Measurements from ENCODE around the gene ALPK3.

The ALPK3 gene

GRCh38 chr15:84831028-84831427 is 13.9 kb downstream of the ALPK3 start:
- H3K9ac ChIP-seq (ENCODE audit: low read depth in 1 of 2, low read length in 2 of 2) = no peak overlapping the region
- peaks cover 0 to 3% of the 10 kb centered on the region in 2 donors for H3K4me1 ChIP-seq (ENCODE audit: control insufficient read depth in 1 of 2, insufficient read depth in 2 of 2, low read length in 2 of 2)
- H3K27me3 ChIP-seq (ENCODE audit: control insufficient read depth in 1 of 2, insufficient read depth in 2 of 2, low read length in 2 of 2) = no peaks in the 10 kb centered on the region
- H3K27ac ChIP-seq (ENCODE audit: low read depth, low read length) = no peak overlapping the region
- no peaks in the 10 kb centered on the region for H3K36me3 ChIP-seq (ENCODE audit: control insufficient read depth in 1 of 2, insufficient read depth in 2 of 2, low read length in 2 of 2)
- H3K9me3 ChIP-seq (ENCODE audit: control insufficient read depth in 1 of 2, low read length in 2 of 2) = no peaks in the 10 kb centered on the region
- H3K4me3 ChIP-seq (ENCODE audit: low read depth in 1 of 2, low read length in 2 of 2) = no peak overlapping the region

GRCh38 chr15:84831613-84832012 is 14.5 kb downstream of the ALPK3 start:
- peaks cover 0 to 3% of the 10 kb centered on the region in 2 donors for H3K4me1 ChIP-seq (ENCODE audit: control insufficient read depth in 1 of 2, insufficient read depth in 2 of 2, low read length in 2 of 2)
- no peaks in the 10 kb centered on the region for H3K36me3 ChIP-seq (ENCODE audit: control insufficient read depth in 1 of 2, insufficient read depth in 2 of 2, low read length in 2 of 2)
- no peak overlapping the region for H3K27ac ChIP-seq (ENCODE audit: low read depth, low read length)
- no peak overlapping the region for H3K4me3 ChIP-seq (ENCODE audit: low read depth in 1 of 2, low read length in 2 of 2)
- no peaks in the 10 kb centered on the region for H3K9me3 ChIP-seq (ENCODE audit: control insufficient read depth in 1 of 2, low read length in 2 of 2)
- no peaks in the 10 kb centered on the region for H3K27me3 ChIP-seq (ENCODE audit: control insufficient read depth in 1 of 2, insufficient read depth in 2 of 2, low read length in 2 of 2)
- no peak overlapping the region for H3K9ac ChIP-seq (ENCODE audit: low read depth in 1 of 2, low read length in 2 of 2)

GRCh38 chr15:84832448-84833040 is 15.4 kb downstream of the ALPK3 start:
- H3K27ac ChIP-seq (ENCODE audit: low read depth, low read length) = no peak overlapping the region
- H3K4me1 ChIP-seq (ENCODE audit: control insufficient read depth in 1 of 2, insufficient read depth in 2 of 2, low read length in 2 of 2) = peaks cover 0 to 3% of the 10 kb centered on the region in 2 donors
- no peaks in the 10 kb centered on the region for H3K36me3 ChIP-seq (ENCODE audit: control insufficient read depth in 1 of 2, insufficient read depth in 2 of 2, low read length in 2 of 2)
- no peak overlapping the region for H3K9ac ChIP-seq (ENCODE audit: low read depth in 1 of 2, low read length in 2 of 2)
- no peaks in the 10 kb centered on the region for H3K27me3 ChIP-seq (ENCODE audit: control insufficient read depth in 1 of 2, insufficient read depth in 2 of 2, low read length in 2 of 2)
- no peaks in the 10 kb centered on the region for H3K9me3 ChIP-seq (ENCODE audit: control insufficient read depth in 1 of 2, low read length in 2 of 2)
- H3K4me3 ChIP-seq (ENCODE audit: low read depth in 1 of 2, low read length in 2 of 2) = no peak overlapping the region

- Histone ChIP-seq H3K9ac (ENCODE audit: low read depth in 1 of 2, low read length in 2 of 2) (no peak overlapping the region), H3K36me3 (ENCODE audit: control insufficient read depth in 1 of 2, insufficient read depth in 2 of 2, low read length in 2 of 2) (no peaks in the 10 kb centered on the region), H3K9me3 (ENCODE audit: control insufficient read depth in 1 of 2, low read length in 2 of 2) (no peaks in the 10 kb centered on the region), H3K4me3 (ENCODE audit: low read depth in 1 of 2, low read length in 2 of 2) (no peak overlapping the region), H3K27me3 (ENCODE audit: control insufficient read depth in 1 of 2, insufficient read depth in 2 of 2, low read length in 2 of 2) (no peaks in the 10 kb centered on the region), H3K4me1 (ENCODE audit: control insufficient read depth in 1 of 2, insufficient read depth in 2 of 2, low read length in 2 of 2) (peaks cover 0 to 3% of the 10 kb centered on the region in 2 donors), H3K27ac (ENCODE audit: low read depth, low read length) (no peak overlapping the region)
These were observed 16.5 kb downstream of the ALPK3 start for GRCh38 chr15:84833447-84834228.

- no peak overlapping the region for H3K9ac ChIP-seq (ENCODE audit: low read depth in 1 of 2, low read length in 2 of 2)
- peaks cover 0 to 3% of the 10 kb centered on the region in 2 donors for H3K4me1 ChIP-seq (ENCODE audit: control insufficient read depth in 1 of 2, insufficient read depth in 2 of 2, low read length in 2 of 2)
- no peak overlapping the region for H3K4me3 ChIP-seq (ENCODE audit: low read depth in 1 of 2, low read length in 2 of 2)
- no peaks in the 10 kb centered on the region for H3K36me3 ChIP-seq (ENCODE audit: control insufficient read depth in 1 of 2, insufficient read depth in 2 of 2, low read length in 2 of 2)
- H3K27ac ChIP-seq (ENCODE audit: low read depth, low read length) = no peak overlapping the region
- no peaks in the 10 kb centered on the region for H3K27me3 ChIP-seq (ENCODE audit: control insufficient read depth in 1 of 2, insufficient read depth in 2 of 2, low read length in 2 of 2)
- no peaks in the 10 kb centered on the region for H3K9me3 ChIP-seq (ENCODE audit: control insufficient read depth in 1 of 2, low read length in 2 of 2)
These were observed 17.2 kb downstream of the ALPK3 start for GRCh38 chr15:84834229-84834955.

GRCh38 chr15:84834969-84835368 is 17.8 kb downstream of the ALPK3 start:
- no peaks in the 10 kb centered on the region for H3K36me3 ChIP-seq (ENCODE audit: control insufficient read depth in 1 of 2, insufficient read depth in 2 of 2, low read length in 2 of 2)
- H3K4me1 ChIP-seq (ENCODE audit: control insufficient read depth in 1 of 2, insufficient read depth in 2 of 2, low read length in 2 of 2) = peaks cover 0 to 3% of the 10 kb centered on the region in 2 donors
- H3K27ac ChIP-seq (ENCODE audit: low read depth, low read length) = no peak overlapping the region
- H3K4me3 ChIP-seq (ENCODE audit: low read depth in 1 of 2, low read length in 2 of 2) = no peak overlapping the region
- no peaks in the 10 kb centered on the region for H3K9me3 ChIP-seq (ENCODE audit: control insufficient read depth in 1 of 2, low read length in 2 of 2)
- no peaks in the 10 kb centered on the region for H3K27me3 ChIP-seq (ENCODE audit: control insufficient read depth in 1 of 2, insufficient read depth in 2 of 2, low read length in 2 of 2)
- no peak overlapping the region for H3K9ac ChIP-seq (ENCODE audit: low read depth in 1 of 2, low read length in 2 of 2)

GRCh38 chr15:84835661-84836337 is 18.6 kb downstream of the ALPK3 start:
- Histone ChIP-seq H3K4me3 (ENCODE audit: low read depth in 1 of 2, low read length in 2 of 2) (no peak overlapping the region), H3K9ac (ENCODE audit: low read depth in 1 of 2, low read length in 2 of 2) (no peak overlapping the region), H3K36me3 (ENCODE audit: control insufficient read depth in 1 of 2, insufficient read depth in 2 of 2, low read length in 2 of 2) (no peaks in the 10 kb centered on the region), H3K27ac (ENCODE audit: low read depth, low read length) (no peak overlapping the region), H3K27me3 (ENCODE audit: control insufficient read depth in 1 of 2, insufficient read depth in 2 of 2, low read length in 2 of 2) (no peaks in the 10 kb centered on the region), H3K9me3 (ENCODE audit: control insufficient read depth in 1 of 2, low read length in 2 of 2) (no peaks in the 10 kb centered on the region), H3K4me1 (ENCODE audit: control insufficient read depth in 1 of 2, insufficient read depth in 2 of 2, low read length in 2 of 2) (peaks cover 6 to 9% of the 10 kb centered on the region in 2 donors)

- Histone ChIP-seq H3K4me1 (ENCODE audit: control insufficient read depth in 1 of 2, insufficient read depth in 2 of 2, low read length in 2 of 2) (peaks cover 14 to 15% of the 10 kb centered on the region in 2 donors), H3K9ac (ENCODE audit: low read depth in 1 of 2, low read length in 2 of 2) (no peak overlapping the region), H3K4me3 (ENCODE audit: low read depth in 1 of 2, low read length in 2 of 2) (no peak overlapping the region)
These were observed 19.7 kb downstream of the ALPK3 start for GRCh38 chr15:84836844-84837243.

GRCh38 chr15:84839714-84840113 is 22.6 kb downstream of the ALPK3 start:
- no peak overlapping the region for H3K4me3 ChIP-seq (ENCODE audit: low read depth in 1 of 2, low read length in 2 of 2)
- no peaks in the 10 kb centered on the region for H3K9me3 ChIP-seq (ENCODE audit: control insufficient read depth in 1 of 2, low read length in 2 of 2)
- peaks cover 14 to 15% of the 10 kb centered on the region in 2 donors for H3K4me1 ChIP-seq (ENCODE audit: control insufficient read depth in 1 of 2, insufficient read depth in 2 of 2, low read length in 2 of 2)
- H3K27me3 ChIP-seq (ENCODE audit: control insufficient read depth in 1 of 2, insufficient read depth in 2 of 2, low read length in 2 of 2) = no peaks in the 10 kb centered on the region
- no peaks in the 10 kb centered on the region for H3K36me3 ChIP-seq (ENCODE audit: control insufficient read depth in 1 of 2, insufficient read depth in 2 of 2, low read length in 2 of 2)
- H3K27ac ChIP-seq (ENCODE audit: low read depth, low read length) = no peak overlapping the region
- H3K9ac ChIP-seq (ENCODE audit: low read depth in 1 of 2, low read length in 2 of 2) = no peak overlapping the region

More at GRCh38 chr15:84836844-84837243, 19.7 kb downstream of the ALPK3 start:
- H3K27ac ChIP-seq (ENCODE audit: low read depth, low read length) = no peak overlapping the region
- no peaks in the 10 kb centered on the region for H3K36me3 ChIP-seq (ENCODE audit: control insufficient read depth in 1 of 2, insufficient read depth in 2 of 2, low read length in 2 of 2)
- no peaks in the 10 kb centered on the region for H3K9me3 ChIP-seq (ENCODE audit: control insufficient read depth in 1 of 2, low read length in 2 of 2)
- no peaks in the 10 kb centered on the region for H3K27me3 ChIP-seq (ENCODE audit: control insufficient read depth in 1 of 2, insufficient read depth in 2 of 2, low read length in 2 of 2)
